ENCODE data around the gene MYO16.

- TF ChIP-seq CTCF (IDR thresholded peaks at IDR 0.05) (no peak), POLR2A (IDR thresholded peaks at IDR 0.05) (no peak)
Measured at GRCh38 chr13:108785844-108786243, 156.4 kb downstream of the MYO16 start.
